Measurements from ENCODE around the gene SIGLEC15. TPM values are rescaled to one million over a fixed set of nuclear protein-coding genes. Genes with fewer than 3 reads are reported as not detected.

The SIGLEC15 gene
- total and polyA plus RNA-seq, 2 donors from 2014 or later, result 1.2 TPM; not detected in 1

DNA sequence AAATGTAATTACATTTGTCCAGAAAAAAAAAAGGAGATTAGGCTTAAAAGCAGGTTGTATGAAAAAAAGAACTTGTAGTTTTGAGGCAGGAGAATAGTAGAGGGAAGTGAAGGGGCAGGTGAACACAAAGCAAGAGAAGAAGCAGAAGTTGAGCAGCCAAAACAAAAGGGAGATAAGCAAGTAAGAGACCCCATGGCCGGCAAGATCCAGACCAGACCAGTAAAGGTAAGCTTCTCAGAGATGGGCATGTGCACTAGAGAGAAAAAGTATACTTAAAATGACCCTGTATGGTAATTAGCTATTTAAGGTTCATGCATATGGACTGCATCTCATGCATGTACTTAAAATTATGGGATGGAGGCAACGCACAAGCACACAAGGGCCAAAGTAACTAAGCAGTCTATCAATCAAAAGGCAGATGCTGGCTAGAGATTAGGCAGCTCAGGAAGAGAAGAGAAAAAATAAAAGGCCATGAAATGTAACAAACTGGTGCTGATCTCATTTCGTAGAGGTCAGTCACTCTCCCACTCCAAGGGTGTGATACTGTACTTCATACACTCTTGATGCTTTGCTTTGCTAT, 9.7 kb downstream of the SIGLEC15 start:
- DNase-seq (no peak), FAIRE-seq (no peak)
- no peaks in the 10 kb centered on the region for H3K36me3 ChIP-seq (ENCODE audit: control insufficient read depth in 2 of 3, insufficient read depth in 3 of 3, low read length in 3 of 3)
- intact Hi-C loops (cut with DNase I), result no loop called here
- TF ChIP-seq, protein P1, sequence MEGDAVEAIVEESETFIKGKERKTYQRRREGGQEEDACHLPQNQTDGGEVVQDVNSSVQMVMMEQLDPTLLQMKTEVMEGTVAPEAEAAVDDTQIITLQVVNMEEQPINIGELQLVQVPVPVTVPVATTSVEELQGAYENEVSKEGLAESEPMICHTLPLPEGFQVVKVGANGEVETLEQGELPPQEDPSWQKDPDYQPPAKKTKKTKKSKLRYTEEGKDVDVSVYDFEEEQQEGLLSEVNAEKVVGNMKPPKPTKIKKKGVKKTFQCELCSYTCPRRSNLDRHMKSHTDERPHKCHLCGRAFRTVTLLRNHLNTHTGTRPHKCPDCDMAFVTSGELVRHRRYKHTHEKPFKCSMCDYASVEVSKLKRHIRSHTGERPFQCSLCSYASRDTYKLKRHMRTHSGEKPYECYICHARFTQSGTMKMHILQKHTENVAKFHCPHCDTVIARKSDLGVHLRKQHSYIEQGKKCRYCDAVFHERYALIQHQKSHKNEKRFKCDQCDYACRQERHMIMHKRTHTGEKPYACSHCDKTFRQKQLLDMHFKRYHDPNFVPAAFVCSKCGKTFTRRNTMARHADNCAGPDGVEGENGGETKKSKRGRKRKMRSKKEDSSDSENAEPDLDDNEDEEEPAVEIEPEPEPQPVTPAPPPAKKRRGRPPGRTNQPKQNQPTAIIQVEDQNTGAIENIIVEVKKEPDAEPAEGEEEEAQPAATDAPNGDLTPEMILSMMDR (IDR thresholded peaks at IDR 0.05; ENCODE audit: borderline replicate concordance, extremely low read depth, insufficient read depth), result no peak
- no peaks in the 10 kb centered on the region for H3K9me3 ChIP-seq (ENCODE audit: control insufficient read depth in 2 of 3, insufficient read depth in 1 of 3, low read length in 3 of 3)
- no peak overlapping the region for H3K9ac ChIP-seq (ENCODE audit: low read length in 3 of 3)
- H3K27ac ChIP-seq (ENCODE audit: low read depth in 2 of 2, low read length in 2 of 2), result no peak overlapping the region
- H3K4me3 ChIP-seq (ENCODE audit: low read length in 3 of 3), result no peak overlapping the region
- H3K4me1 ChIP-seq (ENCODE audit: control insufficient read depth in 2 of 3, insufficient read depth in 2 of 3, low read depth in 1 of 3, low read length in 3 of 3), result peaks cover 0 to 8% (median 5%) of the 10 kb centered on the region in 3 donors
- peaks cover 16% of the 10 kb centered on the region for H3K27me3 ChIP-seq (ENCODE audit: control insufficient read depth, insufficient read depth, low read length)

DNA sequence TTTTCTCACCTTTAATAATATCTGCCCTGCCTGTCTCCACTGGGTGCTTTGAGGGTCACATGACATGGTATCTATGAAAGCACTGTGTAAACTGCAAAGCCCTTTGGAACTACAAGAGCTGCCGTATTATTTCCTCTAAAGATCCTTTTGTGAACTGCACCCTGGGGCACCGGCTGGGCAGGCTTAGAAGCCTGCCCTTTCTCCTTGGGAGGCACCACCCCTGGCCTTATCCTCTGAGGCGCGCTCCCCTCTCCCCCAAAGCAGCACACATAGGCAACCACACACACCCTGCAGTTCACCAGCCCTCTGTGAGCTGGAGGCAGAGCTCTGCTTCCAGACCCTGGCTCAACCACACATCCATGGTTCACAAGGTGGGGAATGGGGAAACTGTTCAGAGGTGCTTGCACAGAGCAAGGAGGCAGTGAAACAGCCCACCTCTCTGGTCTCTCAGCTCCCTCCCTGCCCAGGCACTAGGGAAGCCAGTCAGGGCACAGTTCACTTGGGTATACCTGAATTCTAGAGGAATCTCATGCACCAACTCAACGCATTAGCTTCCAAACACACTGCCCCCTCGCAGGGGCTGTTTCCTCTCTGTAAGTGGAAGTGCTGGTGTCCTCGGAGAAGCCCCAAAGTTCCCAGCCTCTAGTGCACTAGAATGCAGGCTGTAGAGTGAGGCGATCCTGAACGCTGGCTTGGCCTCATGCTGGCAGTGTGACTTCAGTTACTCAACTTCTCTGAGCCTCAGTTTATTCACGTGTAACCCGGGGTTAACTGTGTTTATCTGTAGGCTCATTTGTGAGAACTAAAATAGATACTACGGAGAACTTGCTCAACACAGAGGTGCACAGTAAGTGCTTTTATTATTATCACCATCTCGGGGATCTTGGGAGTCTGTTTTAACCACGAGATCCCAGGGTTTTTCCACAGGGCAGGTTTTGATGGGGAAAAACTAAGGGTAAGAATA, 11.0 kb downstream of the SIGLEC15 start:
- DNase-seq (no peak), FAIRE-seq (no peak)

DNA sequence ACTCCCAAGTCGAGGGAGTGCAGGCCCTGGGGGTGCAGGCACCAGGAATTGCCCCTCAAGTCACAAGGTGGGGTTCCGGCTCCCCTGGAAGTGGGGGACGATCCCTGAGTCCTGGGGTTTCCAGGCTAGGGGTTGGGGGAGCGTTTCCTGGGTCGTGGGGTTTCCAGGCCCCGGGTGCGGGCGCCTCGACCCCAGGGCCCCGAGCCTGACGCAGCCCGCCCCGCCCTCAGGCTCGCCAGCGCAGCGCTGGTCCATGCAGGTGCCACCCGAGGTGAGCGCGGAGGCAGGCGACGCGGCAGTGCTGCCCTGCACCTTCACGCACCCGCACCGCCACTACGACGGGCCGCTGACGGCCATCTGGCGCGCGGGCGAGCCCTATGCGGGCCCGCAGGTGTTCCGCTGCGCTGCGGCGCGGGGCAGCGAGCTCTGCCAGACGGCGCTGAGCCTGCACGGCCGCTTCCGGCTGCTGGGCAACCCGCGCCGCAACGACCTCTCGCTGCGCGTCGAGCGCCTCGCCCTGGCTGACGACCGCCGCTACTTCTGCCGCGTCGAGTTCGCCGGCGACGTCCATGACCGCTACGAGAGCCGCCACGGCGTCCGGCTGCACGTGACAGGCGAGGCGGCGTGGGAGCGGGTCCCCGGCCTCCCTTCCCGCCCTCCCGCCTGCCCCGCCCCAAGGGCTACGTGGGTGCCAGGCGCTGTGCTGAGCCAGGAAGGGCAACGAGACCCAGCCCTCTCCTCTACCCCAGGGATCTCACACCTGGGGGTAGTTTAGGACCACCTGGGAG, 12.0 kb downstream of the SIGLEC15 start:
- H3K27me3 ChIP-seq (ENCODE audit: control insufficient read depth, insufficient read depth, low read length), result peaks cover 16% of the 10 kb centered on the region
- TF ChIP-seq, protein P1 (IDR thresholded peaks at IDR 0.05; ENCODE audit: borderline replicate concordance, extremely low read depth, insufficient read depth), result peak; percentile 42
- no peaks in the 10 kb centered on the region for H3K9me3 ChIP-seq (ENCODE audit: control insufficient read depth in 2 of 3, insufficient read depth in 1 of 3, low read length in 3 of 3)
- H3K36me3 ChIP-seq (ENCODE audit: control insufficient read depth in 2 of 3, insufficient read depth in 3 of 3, low read length in 3 of 3), result no peaks in the 10 kb centered on the region
- H3K27ac ChIP-seq (ENCODE audit: low read depth in 2 of 2, low read length in 2 of 2), result no peak overlapping the region
- peak overlapping the region in 1 of 3 donors; percentile 33 for H3K4me3 ChIP-seq (ENCODE audit: low read length in 3 of 3)
- FAIRE-seq (no peak), DNase-seq (peak; percentile 67 to 81 (median 76))
- H3K9ac ChIP-seq (ENCODE audit: low read length in 3 of 3), result no peak overlapping the region
- peaks cover 0 to 8% (median 5%) of the 10 kb centered on the region in 3 donors for H3K4me1 ChIP-seq (ENCODE audit: control insufficient read depth in 2 of 3, insufficient read depth in 2 of 3, low read depth in 1 of 3, low read length in 3 of 3)
- intact Hi-C loops (cut with DNase I), result no loop called here

More for the DNA sequence above, 11.0 kb downstream of the SIGLEC15 start:
- Histone ChIP-seq H3K4me1 (ENCODE audit: control insufficient read depth in 2 of 3, insufficient read depth in 2 of 3, low read depth in 1 of 3, low read length in 3 of 3) (peaks cover 0 to 8% (median 5%) of the 10 kb centered on the region in 3 donors), H3K9me3 (ENCODE audit: control insufficient read depth in 2 of 3, insufficient read depth in 1 of 3, low read length in 3 of 3) (no peaks in the 10 kb centered on the region), H3K27me3 (ENCODE audit: control insufficient read depth, insufficient read depth, low read length) (peaks cover 16% of the 10 kb centered on the region), H3K36me3 (ENCODE audit: control insufficient read depth in 2 of 3, insufficient read depth in 3 of 3, low read length in 3 of 3) (no peaks in the 10 kb centered on the region), H3K4me3 (ENCODE audit: low read length in 3 of 3) (no peak overlapping the region), H3K9ac (ENCODE audit: low read length in 3 of 3) (no peak overlapping the region), H3K27ac (ENCODE audit: low read depth in 2 of 2, low read length in 2 of 2) (no peak overlapping the region)
- intact Hi-C loops (cut with DNase I), result no loop called here
- TF ChIP-seq, protein P1 (IDR thresholded peaks at IDR 0.05; ENCODE audit: borderline replicate concordance, extremely low read depth, insufficient read depth), result no peak
